ENCODE data around the gene LRRFIP1. TPM values are rescaled to one million over a fixed set of nuclear protein-coding genes. Genes with fewer than 3 reads are reported as not detected.

The LRRFIP1 gene
- total and polyA plus RNA-seq, 9 of the 15 experiments (the other 6 are each of a cell fraction or from before 2014, with no cell fraction given): 13.1 to 45.2 (median 31.3) TPM

GRCh38 chr2:237597196-237598145 is 29.9 kb upstream of the LRRFIP1 start:
- Histone ChIP-seq H3K9ac (ENCODE audit: insufficient read depth in 1 of 2, low read depth in 2 of 2, low read length in 2 of 2) (no peak overlapping the region), H3K79me2 (ENCODE audit: control insufficient read depth, insufficient read depth, low read length) (no peaks in the 10 kb centered on the region), H3K4me1 (replicated peaks in 1 of 2; ENCODE audit: control insufficient read depth in 2 of 2, insufficient read depth in 2 of 2, low read length in 2 of 2) (peaks cover 0 to 4% of the 10 kb centered on the region in 2 experiments; a peak in 1 of 5 replicates), H3K4me2 (ENCODE audit: insufficient read depth, low read length) (no peak overlapping the region), H3K9me1 (ENCODE audit: control insufficient read depth, insufficient read depth, low read length) (no peaks in the 10 kb centered on the region), H3K27ac (ENCODE audit: extremely low read depth, low read depth, low read length) (no peak overlapping the region), H4K20me1 (replicated peaks; ENCODE audit: control insufficient read depth, insufficient read depth, low read length) (peaks cover 6% of the 10 kb centered on the region; the same call in 1 of the 2 replicates), H3K4me3 (no peak overlapping the region), H3K27me3 (ENCODE audit: control insufficient read depth in 2 of 2, insufficient read depth in 2 of 2, low read length in 2 of 2) (peaks cover 20 to 78% of the 10 kb centered on the region in 2 experiments; a peak in 4 of 5 replicates), H2AFZ (ENCODE audit: low read depth, low read length) (no peak overlapping the region), H3K36me3 (ENCODE audit: control insufficient read depth, insufficient read depth, low read length) (no peaks in the 10 kb centered on the region), H3K9me3 (replicated peaks; ENCODE audit: control insufficient read depth, insufficient read depth, low read depth, low read length) (no peaks in the 10 kb centered on the region)
- POLR2A ChIA-PET: no interaction called here
- no peak for DNase-seq (ENCODE audit: extremely low read depth in 1 of 4, low spot score in 3 of 4)
- ATAC-seq: no peak
- intact Hi-C loops (cut with micrococcal nuclease): no loop called here
- no peak for TF ChIP-seq DEAF1 (CRISPR knock-in tag; IDR thresholded peaks at IDR 0.05)
- no peak for TF ChIP-seq ZNF253 (CRISPR knock-in tag; conservative IDR thresholded peaks at IDR 0.05)
- no peak for TF ChIP-seq ZNF121 (CRISPR knock-in tag; conservative IDR thresholded peaks at IDR 0.05)
- TF ChIP-seq HOMEZ (CRISPR knock-in tag; IDR thresholded peaks at IDR 0.05): no peak
- no peak for TF ChIP-seq PKNOX1 (IDR thresholded peaks at IDR 0.05)
- WGBS (ENCODE audit: insufficient coverage, low coverage, missing lambda C conversion rate): 5% methylated on average over 20 of the region's 29 CpGs
- in situ Hi-C loops (cut with MboI): no loop called here
- CTCF ChIA-PET (ENCODE audit: low intra/inter-chr PET ratio): no interaction called here
- no TSS peak for BruUV-seq (replicated peaks)
- FAIRE-seq: no peak

Data from K562 (cell line).